HUES64 (cell line): ENCODE data around the gene UGT1A5.
"Not testable (repeated sequence)": the region's sequence is repeated elsewhere in the genome, so short reads cannot be mapped to it uniquely, and the experiment has no call there.

Experiments used
- H3K27ac ChIP-seq: 2 replicates; pipeline ENCODE4 v1.7.0; 2013; ENCODE audit warnings: low read depth, low read length, inconsistent platforms
- H3K27me3 ChIP-seq: 2 replicates; pipeline ENCODE4 v1.6.1; 2013; ENCODE audit warnings: mild to moderate bottlenecking, low read length; ENCODE audit not compliant: insufficient read depth
- H3K36me3 ChIP-seq: 2 replicates; pipeline ENCODE4 v1.6.1; 2013; ENCODE audit warnings: mild to moderate bottlenecking, low read length; ENCODE audit not compliant: insufficient read depth
- H3K4me1 ChIP-seq: 2 replicates; pipeline ENCODE4 v1.6.1; 2013; ENCODE audit warnings: mild to moderate bottlenecking, low read length, moderate library complexity; ENCODE audit not compliant: insufficient read depth
- H3K4me3 ChIP-seq: 2 replicates; pipeline ENCODE4 v1.5.1; 2013; ENCODE audit warnings: mild to moderate bottlenecking, low read length, moderate library complexity
- H3K9ac ChIP-seq: 2 replicates; pipeline ENCODE4 v1.6.1; 2013; ENCODE audit warnings: mild to moderate bottlenecking, low read depth, low read length
- H3K9me3 ChIP-seq: 2 replicates; pipeline ENCODE4 v1.6.1; 2013; ENCODE audit warnings: low read depth, low read length; ENCODE audit not compliant: insufficient read depth
- WGBS: fragments of 150-250, 120-280 bp; methylation state at CpG from one replicate; pipeline ENCODE4 v1.1.7; 2013; ENCODE audit warnings: missing lambda C conversion rate; 5-methylcytosine and 5-hydroxymethylcytosine counted together

The UGT1A5 gene

DNA sequence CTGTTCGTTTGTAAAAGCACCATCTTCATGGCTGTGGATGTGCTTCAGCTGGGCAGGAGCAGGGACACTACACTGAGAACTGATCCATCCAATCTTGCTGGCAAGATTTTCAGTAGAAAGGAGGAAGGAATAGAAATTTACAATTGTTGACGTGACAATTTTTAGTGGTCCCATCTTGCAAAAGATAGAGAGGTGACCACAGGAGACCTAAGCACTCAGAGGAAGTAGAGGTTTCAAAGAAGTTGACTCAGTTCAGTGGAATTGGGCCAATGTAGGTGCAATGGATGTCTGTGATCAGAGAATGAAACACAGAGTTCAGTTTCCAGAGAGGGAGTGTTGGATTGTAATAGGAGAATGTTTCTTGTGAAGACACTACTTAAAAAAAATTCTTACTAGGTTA is 1.4 kb downstream of the UGT1A5 start:
- Histone ChIP-seq H3K9me3 (no peaks in the 10 kb centered on the region), H3K9ac (no peak overlapping the region), H3K4me1 (no peaks in the 10 kb centered on the region), H3K27ac (no peak overlapping the region), H3K36me3 (no peaks in the 10 kb centered on the region), H3K4me3 (no peak overlapping the region), H3K27me3 (no peaks in the 10 kb centered on the region)
- WGBS = 91% methylated on average over 2 of the region's 2 CpGs

- Histone ChIP-seq H3K36me3 (no peaks in the 10 kb centered on the region), H3K27ac (no peak within 1 kb of the TSS), H3K9ac (no peak within 1 kb of the TSS), H3K4me3 (no peak within 1 kb of the TSS), H3K27me3 (no peaks in the 10 kb centered on the region), H3K4me1 (no peaks in the 10 kb centered on the region), H3K9me3 (no peaks in the 10 kb centered on the region)
- WGBS = 91% methylated on average over 7 of the region's 7 CpGs
Measured at GRCh38 chr2:233718552-233718951, 5.8 kb downstream of the UGT1A5 start, which contains the start of gene UGT1A4. UGT1A4 (plus strand) TSS chr2:233718736; CDS start chr2:233718821, 85 bp downstream.

- H3K9me3 ChIP-seq = no peaks in the 10 kb centered on the region
- H3K4me3 ChIP-seq = no peak within 1 kb of the TSS
- no peak within 1 kb of the TSS for H3K27ac ChIP-seq
- no peak within 1 kb of the TSS for H3K9ac ChIP-seq
- H3K36me3 ChIP-seq = no peaks in the 10 kb centered on the region
- H3K4me1 ChIP-seq = no peaks in the 10 kb centered on the region
- 91% methylated on average over 8 of the region's 8 CpGs for WGBS
- H3K27me3 ChIP-seq = no peaks in the 10 kb centered on the region
Measured at GRCh38 chr2:233728723-233729301, 16.1 kb downstream of the UGT1A5 start, which contains the start of gene UGT1A3. UGT1A3 (plus strand) TSS chr2:233729042; CDS start chr2:233729127, 85 bp downstream.

DNA sequence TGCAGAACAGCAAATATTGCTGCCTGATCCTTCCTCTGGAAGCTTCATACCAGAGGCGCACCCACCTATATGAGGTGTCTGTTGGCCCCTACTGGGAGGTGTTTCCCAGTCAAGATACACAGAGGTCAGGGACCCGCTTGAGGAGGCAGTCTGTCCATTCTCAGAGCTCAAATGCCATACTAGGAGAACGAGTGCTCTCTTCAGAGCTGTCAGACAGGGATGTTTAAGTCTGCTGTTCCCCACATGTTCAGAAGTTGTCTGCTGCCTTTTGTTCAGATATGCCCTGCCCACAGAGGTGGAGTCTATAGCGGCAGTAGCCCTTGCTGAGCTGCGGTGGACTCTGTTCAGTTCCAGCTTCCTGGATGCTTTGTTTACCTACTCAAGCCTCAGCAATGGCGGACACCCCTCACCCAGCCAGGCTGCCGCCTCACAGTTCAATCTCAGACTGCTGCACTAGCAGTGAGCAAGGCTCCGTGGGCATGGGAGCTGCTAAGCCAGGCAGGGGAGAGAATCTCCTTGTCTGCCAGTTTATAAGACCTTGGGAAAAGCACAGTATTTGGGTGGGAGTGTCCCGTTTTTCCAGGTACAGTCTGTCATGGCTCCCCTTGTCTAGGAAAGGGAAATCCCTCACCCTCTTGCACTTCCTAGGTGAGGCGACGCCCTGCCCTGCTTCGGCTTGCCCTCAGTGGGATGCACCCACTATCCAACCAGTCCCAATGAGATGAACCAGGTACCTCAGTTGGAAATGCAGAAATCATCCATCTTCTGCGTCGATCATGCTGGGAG is 24.4 kb downstream of the UGT1A5 start:
- H3K27ac ChIP-seq, H3K9ac ChIP-seq, H3K4me1 ChIP-seq, H3K9me3 ChIP-seq, H3K4me3 ChIP-seq, H3K36me3 ChIP-seq, H3K27me3 ChIP-seq: not testable (repeated sequence)
- 91% methylated on average over 14 of the region's 14 CpGs for whole genome bisulfite sequencing

GRCh38 chr2:233740870-233741269 is 28.2 kb downstream of the UGT1A5 start:
- Histone ChIP-seq H3K4me3 (no peak overlapping the region), H3K4me1 (no peaks in the 10 kb centered on the region), H3K36me3 (no peaks in the 10 kb centered on the region), H3K9me3 (no peaks in the 10 kb centered on the region), H3K27me3 (no peaks in the 10 kb centered on the region), H3K27ac (no peak overlapping the region), H3K9ac (no peak overlapping the region)
- WGBS = 80% methylated on average over 2 of the region's 2 CpGs

GRCh38 chr2:233743464-233744259 is 31.0 kb downstream of the UGT1A5 start:
- Histone ChIP-seq H3K27me3 (no peaks in the 10 kb centered on the region), H3K9me3 (no peaks in the 10 kb centered on the region; the same call in 1 of the 2 replicates), H3K36me3 (no peaks in the 10 kb centered on the region), H3K4me3 (no peak overlapping the region), H3K27ac (no peak overlapping the region), H3K4me1 (no peaks in the 10 kb centered on the region), H3K9ac (no peak overlapping the region)
- WGBS = 97% methylated on average over 44 of the region's 46 CpGs

- Histone ChIP-seq H3K36me3 (no peaks in the 10 kb centered on the region), H3K27me3 (no peaks in the 10 kb centered on the region), H3K9ac (no peak overlapping the region), H3K9me3 (peaks cover 5% of the 10 kb centered on the region; the same call in 1 of the 2 replicates), H3K27ac (no peak overlapping the region), H3K4me1 (no peaks in the 10 kb centered on the region), H3K4me3 (no peak overlapping the region)
- WGBS = 87% methylated on average over 5 of the region's 5 CpGs
Measured at GRCh38 chr2:233745073-233745755, 32.5 kb downstream of the UGT1A5 start.

GRCh38 chr2:233745838-233746237 is 33.1 kb downstream of the UGT1A5 start:
- not testable (repeated sequence) for H3K27ac ChIP-seq, H3K27me3 ChIP-seq, H3K4me3 ChIP-seq, H3K36me3 ChIP-seq, H3K9ac ChIP-seq, H3K4me1 ChIP-seq
- peaks cover 10% of the 10 kb centered on the region for H3K9me3 ChIP-seq
- 90% methylated on average over 2 of the region's 2 CpGs for WGBS

- Histone ChIP-seq H3K4me3 (no peak overlapping the region), H3K27me3 (no peaks in the 10 kb centered on the region), H3K9me3 (peaks cover 15% of the 10 kb centered on the region), H3K36me3 (no peaks in the 10 kb centered on the region), H3K27ac (no peak overlapping the region), H3K4me1 (no peaks in the 10 kb centered on the region), H3K9ac (no peak overlapping the region)
- 85% methylated on average over 10 of the region's 10 CpGs for WGBS
Measured at GRCh38 chr2:233746475-233747282, 34.0 kb downstream of the UGT1A5 start.

DNA sequence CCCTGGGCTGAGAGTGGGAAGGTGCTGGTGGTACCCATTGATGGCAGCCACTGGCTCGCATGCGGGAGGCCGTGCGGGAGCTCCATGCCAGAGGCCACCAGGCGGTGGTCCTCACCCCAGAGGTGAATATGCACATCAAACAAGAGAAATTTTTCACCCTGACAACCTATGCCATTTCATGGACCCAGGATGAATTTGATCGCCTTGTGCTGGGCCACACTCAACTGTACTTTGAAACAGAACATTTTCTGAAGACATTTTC is 34.5 kb downstream of the UGT1A5 start:
- H3K27ac ChIP-seq = no peak overlapping the region
- 94% methylated on average over 6 of the region's 6 CpGs for WGBS
- H3K27me3 ChIP-seq = no peaks in the 10 kb centered on the region
- peaks cover 18% of the 10 kb centered on the region for H3K9me3 ChIP-seq
- H3K4me1 ChIP-seq = no peaks in the 10 kb centered on the region
- no peak overlapping the region for H3K9ac ChIP-seq
- H3K36me3 ChIP-seq = no peaks in the 10 kb centered on the region
- no peak overlapping the region for H3K4me3 ChIP-seq
